Loucy (cell line): ENCODE measurements around the gene MEGF8.

ENCODE experiments used
- CTCF ChIP-seq: fragments of 200-600 bp; sonication (generic); conservative IDR thresholded peaks from 2 replicates; pipeline ENCODE4 v1.5.1; 2014; ENCODE audit warnings: mild to moderate bottlenecking, antibody characterized with exemption, low read length
- EZH2phosphoT487 ChIP-seq: fragments of 200-600 bp; IDR thresholded peaks from 2 replicates; pipeline ENCODE4 v1.6.1; 2018; ENCODE audit warnings: antibody characterized with exemption, mild to moderate bottlenecking, moderate library complexity, borderline replicate concordance

GRCh38 chr19:42291435-42291810 lies 34.0 kb upstream of the MEGF8 start:
- no peak for TF ChIP-seq CTCF
- TF ChIP-seq EZH2phosphoT487 = no peak
